ENCODE results near the gene KCTD10.
"Not testable (repeated sequence)": the region's sequence is repeated elsewhere in the genome, so short reads cannot be mapped to it uniquely, and the experiment has no call there.

Gene KCTD10

GRCh38 chr12:109422251-109422650 is 54.8 kb downstream of the KCTD10 start:
- Histone ChIP-seq H2AFZ (ENCODE audit: low read length) (no peak overlapping the region), H3K27me3 (ENCODE audit: insufficient read depth, low read length) (no peaks in the 10 kb centered on the region), H3K4me3 (ENCODE audit: low read depth, low read length, poor library complexity, severe bottlenecking) (no peak overlapping the region), H3K9ac (ENCODE audit: low read length) (no peak overlapping the region), H3K36me3 (ENCODE audit: insufficient read depth, low read length) (no peaks in the 10 kb centered on the region), H3K9me2 (ENCODE audit: low read depth, low read length) (no peaks in the 10 kb centered on the region), H3K4me2 (ENCODE audit: low read length) (no peak overlapping the region), H3F3A (ENCODE audit: insufficient read depth, low read length) (no peaks in the 10 kb centered on the region), H4K20me1 (ENCODE audit: insufficient read depth, low read length) (no peaks in the 10 kb centered on the region), H3K27ac (ENCODE audit: low read depth, low read length, poor library complexity, severe bottlenecking) (no peak overlapping the region), H3K4me1 (ENCODE audit: insufficient read depth, low read length, severe bottlenecking) (no peaks in the 10 kb centered on the region), H3K79me2 (ENCODE audit: insufficient read depth, low read length) (no peaks in the 10 kb centered on the region), H3K9me3 (ENCODE audit: low read length) (no peaks in the 10 kb centered on the region)
- TF ChIP-seq EZH2 (IDR thresholded peaks at IDR 0.05; ENCODE audit: borderline replicate concordance, low read length): no peak
- TF ChIP-seq, protein P1, sequence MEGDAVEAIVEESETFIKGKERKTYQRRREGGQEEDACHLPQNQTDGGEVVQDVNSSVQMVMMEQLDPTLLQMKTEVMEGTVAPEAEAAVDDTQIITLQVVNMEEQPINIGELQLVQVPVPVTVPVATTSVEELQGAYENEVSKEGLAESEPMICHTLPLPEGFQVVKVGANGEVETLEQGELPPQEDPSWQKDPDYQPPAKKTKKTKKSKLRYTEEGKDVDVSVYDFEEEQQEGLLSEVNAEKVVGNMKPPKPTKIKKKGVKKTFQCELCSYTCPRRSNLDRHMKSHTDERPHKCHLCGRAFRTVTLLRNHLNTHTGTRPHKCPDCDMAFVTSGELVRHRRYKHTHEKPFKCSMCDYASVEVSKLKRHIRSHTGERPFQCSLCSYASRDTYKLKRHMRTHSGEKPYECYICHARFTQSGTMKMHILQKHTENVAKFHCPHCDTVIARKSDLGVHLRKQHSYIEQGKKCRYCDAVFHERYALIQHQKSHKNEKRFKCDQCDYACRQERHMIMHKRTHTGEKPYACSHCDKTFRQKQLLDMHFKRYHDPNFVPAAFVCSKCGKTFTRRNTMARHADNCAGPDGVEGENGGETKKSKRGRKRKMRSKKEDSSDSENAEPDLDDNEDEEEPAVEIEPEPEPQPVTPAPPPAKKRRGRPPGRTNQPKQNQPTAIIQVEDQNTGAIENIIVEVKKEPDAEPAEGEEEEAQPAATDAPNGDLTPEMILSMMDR (IDR thresholded peaks at IDR 0.05; ENCODE audit: low read length): no peak

- TF ChIP-seq, protein P1 (IDR thresholded peaks at IDR 0.05; ENCODE audit: low read length): no peak
- no peak for TF ChIP-seq EZH2 (IDR thresholded peaks at IDR 0.05; ENCODE audit: borderline replicate concordance, low read length)
- no peaks in the 10 kb centered on the region for H3K27me3 ChIP-seq (ENCODE audit: insufficient read depth, low read length)
- no peaks in the 10 kb centered on the region for H4K20me1 ChIP-seq (ENCODE audit: insufficient read depth, low read length)
- no peaks in the 10 kb centered on the region for H3K9me2 ChIP-seq (ENCODE audit: low read depth, low read length)
- H3K27ac ChIP-seq (ENCODE audit: low read depth, low read length, poor library complexity, severe bottlenecking): no peak overlapping the region
- H3K9ac ChIP-seq (ENCODE audit: low read length): no peak overlapping the region
- no peaks in the 10 kb centered on the region for H3K4me1 ChIP-seq (ENCODE audit: insufficient read depth, low read length, severe bottlenecking)
- H3K9me3 ChIP-seq (ENCODE audit: low read length): no peaks in the 10 kb centered on the region
- no peak overlapping the region for H3K4me2 ChIP-seq (ENCODE audit: low read length)
- H2AFZ ChIP-seq (ENCODE audit: low read length): no peak overlapping the region
- H3F3A ChIP-seq (ENCODE audit: insufficient read depth, low read length): no peaks in the 10 kb centered on the region
- H3K36me3 ChIP-seq (ENCODE audit: insufficient read depth, low read length): no peaks in the 10 kb centered on the region
- no peaks in the 10 kb centered on the region for H3K79me2 ChIP-seq (ENCODE audit: insufficient read depth, low read length)
- H3K4me3 ChIP-seq (ENCODE audit: low read depth, low read length, poor library complexity, severe bottlenecking): no peak overlapping the region
Measured at GRCh38 chr12:109421355-109422087, 55.6 kb downstream of the KCTD10 start.

DNA sequence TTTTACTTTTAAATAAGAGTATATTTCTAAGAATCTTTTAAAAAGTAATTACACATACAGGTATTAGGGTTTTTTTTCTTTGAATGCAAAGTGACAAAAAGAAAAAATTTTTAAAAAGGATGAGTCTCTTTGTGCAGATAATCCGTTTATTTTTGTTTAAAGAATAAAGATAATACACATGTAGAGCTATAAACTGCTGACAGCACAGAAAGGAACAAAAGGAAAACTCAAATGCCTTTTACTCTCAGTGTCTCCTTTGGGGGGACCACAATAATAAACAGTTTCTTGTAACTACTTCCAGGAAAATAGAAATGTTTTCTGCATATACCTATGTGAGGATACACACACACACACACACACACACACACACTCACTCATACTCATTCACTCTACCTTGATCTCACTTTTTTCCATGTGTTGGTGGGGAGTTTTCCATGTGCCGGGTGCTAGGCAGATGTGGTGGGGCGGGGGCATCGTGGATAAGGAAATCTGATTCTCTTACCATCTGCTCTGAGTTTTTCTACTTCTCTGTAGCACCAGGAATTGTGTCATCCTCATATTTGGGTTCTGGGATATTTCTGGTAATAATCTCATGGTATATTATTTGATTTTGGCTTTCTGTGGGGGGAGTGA is 58.1 kb downstream of the KCTD10 start:
- no peaks in the 10 kb centered on the region for H3F3A ChIP-seq (ENCODE audit: insufficient read depth, low read length)
- TF ChIP-seq, protein P1 (IDR thresholded peaks at IDR 0.05; ENCODE audit: low read length): no peak
- TF ChIP-seq EZH2 (IDR thresholded peaks at IDR 0.05; ENCODE audit: borderline replicate concordance, low read length): no peak
- no peaks in the 10 kb centered on the region for H3K36me3 ChIP-seq (ENCODE audit: insufficient read depth, low read length)

GRCh38 chr12:109406147-109406546 is 71.0 kb downstream of the KCTD10 start:
- not testable (repeated sequence) for H4K20me1 ChIP-seq (ENCODE audit: insufficient read depth, low read length); H3K27ac ChIP-seq (ENCODE audit: low read depth, low read length, poor library complexity, severe bottlenecking); H3K9me3 ChIP-seq (ENCODE audit: low read length); H3K27me3 ChIP-seq (ENCODE audit: insufficient read depth, low read length); H3K4me2 ChIP-seq (ENCODE audit: low read length); H3K4me3 ChIP-seq (ENCODE audit: low read depth, low read length, poor library complexity, severe bottlenecking); H3K36me3 ChIP-seq (ENCODE audit: insufficient read depth, low read length); H3K9me2 ChIP-seq (ENCODE audit: low read depth, low read length); H3K79me2 ChIP-seq (ENCODE audit: insufficient read depth, low read length); H3F3A ChIP-seq (ENCODE audit: insufficient read depth, low read length); H2AFZ ChIP-seq (ENCODE audit: low read length); H3K9ac ChIP-seq (ENCODE audit: low read length); H3K4me1 ChIP-seq (ENCODE audit: insufficient read depth, low read length, severe bottlenecking)

More for the DNA sequence above, 58.1 kb downstream of the KCTD10 start:
- Histone ChIP-seq H3K4me1 (ENCODE audit: insufficient read depth, low read length, severe bottlenecking) (no peaks in the 10 kb centered on the region), H3K9me3 (ENCODE audit: low read length) (no peaks in the 10 kb centered on the region), H3K4me2 (ENCODE audit: low read length) (no peak overlapping the region), H3K27me3 (ENCODE audit: insufficient read depth, low read length) (no peaks in the 10 kb centered on the region), H4K20me1 (ENCODE audit: insufficient read depth, low read length) (no peaks in the 10 kb centered on the region), H3K4me3 (ENCODE audit: low read depth, low read length, poor library complexity, severe bottlenecking) (no peak overlapping the region), H2AFZ (ENCODE audit: low read length) (no peak overlapping the region), H3K27ac (ENCODE audit: low read depth, low read length, poor library complexity, severe bottlenecking) (no peak overlapping the region), H3K9ac (ENCODE audit: low read length) (no peak overlapping the region), H3K9me2 (ENCODE audit: low read depth, low read length) (no peaks in the 10 kb centered on the region), H3K79me2 (ENCODE audit: insufficient read depth, low read length) (no peaks in the 10 kb centered on the region)

GRCh38 chr12:109404841-109405240 is 72.3 kb downstream of the KCTD10 start:
- H3K4me2 ChIP-seq (ENCODE audit: low read length); H3K27ac ChIP-seq (ENCODE audit: low read depth, low read length, poor library complexity, severe bottlenecking); H3F3A ChIP-seq (ENCODE audit: insufficient read depth, low read length): not testable (repeated sequence)

More at GRCh38 chr12:109404841-109405240, 72.3 kb downstream of the KCTD10 start:
- not testable (repeated sequence) for H3K27me3 ChIP-seq (ENCODE audit: insufficient read depth, low read length); H3K9me3 ChIP-seq (ENCODE audit: low read length); H3K9ac ChIP-seq (ENCODE audit: low read length); H3K36me3 ChIP-seq (ENCODE audit: insufficient read depth, low read length); H4K20me1 ChIP-seq (ENCODE audit: insufficient read depth, low read length); H2AFZ ChIP-seq (ENCODE audit: low read length); H3K4me1 ChIP-seq (ENCODE audit: insufficient read depth, low read length, severe bottlenecking); H3K4me3 ChIP-seq (ENCODE audit: low read depth, low read length, poor library complexity, severe bottlenecking); H3K9me2 ChIP-seq (ENCODE audit: low read depth, low read length); H3K79me2 ChIP-seq (ENCODE audit: insufficient read depth, low read length)

Data from OCI-LY1 (cell line).